Sciatic nerve (tissue), 2 donors: ENCODE measurements around the gene TNFRSF8. TPM values are rescaled to one million over a fixed set of nuclear protein-coding genes. Genes with fewer than 3 reads are reported as not detected.

Experiments used
- ATAC-seq: fragments of 200-7000 bp; cut with Tn5 transposase; one replicate; pipeline ENCODE4 v1.9.1; 2020; ENCODE audit warnings: mild to moderate bottlenecking, moderate library complexity
- DNase-seq: peaks from one replicate; pipeline ENCODE4 v3.0.0-alpha.2; 2020; ENCODE audit warnings: low spot score
- intact Hi-C: fragments of 100-400 bp; cut with DNase I; formaldehyde crosslinking; loops from one replicate; pipeline ENCODE4 v1.14.2; 2022
- total RNA-seq: library from RNA; stranded (reverse); fragmentation: NEBNext Ultra II Directional; extraction: Animal tissue kit (Norgen Biotek cat#: 25700); gene quantifications from one replicate; pipeline ENCODE4 v1.2.1, GENCODE V29; 2021
- donor health status: DM: no; HTN: no; CAD: no.
- donor health status: DM: no; HTN: no; CAD: no.

TNFRSF8 gene
- total RNA-seq, 1 donor from 2014 or later = 5.2 TPM

DNA sequence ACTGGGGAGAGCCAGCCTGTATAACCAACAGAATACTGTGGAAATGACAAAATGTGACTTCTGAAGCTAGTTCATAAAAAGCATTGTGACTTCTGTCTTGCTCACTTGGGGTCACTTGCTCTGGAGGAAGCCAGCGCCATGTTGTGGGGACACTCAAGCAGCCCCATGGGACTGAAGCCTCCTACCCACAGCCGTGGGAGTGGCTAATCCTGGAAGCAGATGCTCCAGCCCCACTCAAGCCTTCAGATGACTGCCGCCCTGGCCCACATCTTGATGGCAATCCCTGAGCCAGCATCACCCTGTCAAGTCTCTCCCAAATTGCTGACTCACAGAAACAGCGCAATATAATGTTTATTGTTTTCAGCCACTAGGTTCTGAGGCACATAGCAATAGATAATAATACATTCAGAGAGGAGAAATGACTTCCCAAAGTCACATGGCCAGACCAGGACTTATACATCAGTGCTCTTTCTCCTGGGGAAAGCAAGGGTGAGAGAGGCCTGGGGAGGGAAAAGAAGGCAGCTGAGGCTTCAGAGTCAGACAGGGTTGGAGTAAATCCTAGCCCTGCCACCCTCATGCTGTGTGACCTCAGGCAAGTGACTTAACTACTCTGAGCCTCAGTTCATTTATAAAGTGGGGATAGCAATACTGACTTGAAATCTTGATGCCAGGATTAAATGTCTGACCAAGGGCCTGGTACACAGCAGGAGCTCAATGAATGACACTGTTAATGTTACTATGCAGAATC lies 5.0 kb upstream of the TNFRSF8 start:
- no peak for DNase-seq
- ATAC-seq = no peak
- intact Hi-C loops = no loop called here

DNA sequence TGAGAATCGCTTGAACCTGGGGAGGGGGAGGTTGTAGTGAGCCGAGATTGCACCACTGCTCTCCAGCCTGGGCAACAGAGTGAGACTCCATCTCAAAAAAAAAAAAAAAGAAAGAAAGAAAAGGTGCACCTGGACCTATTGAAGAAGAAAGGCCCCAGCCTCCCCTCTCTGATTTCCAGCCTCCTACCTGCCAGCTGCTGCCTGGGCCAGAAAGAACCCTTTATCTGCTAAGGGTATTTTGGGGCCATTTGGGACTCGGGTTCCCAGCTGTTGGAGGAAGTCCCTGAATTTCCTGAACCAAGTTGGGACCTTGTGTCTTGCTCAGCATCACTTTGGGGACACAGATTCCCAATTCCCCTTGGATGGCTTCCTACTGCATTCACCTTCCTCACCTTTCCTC lies 3.9 kb upstream of the TNFRSF8 start:
- intact Hi-C loops = no loop called here
- no peak for ATAC-seq
- no peak for DNase-seq

DNA sequence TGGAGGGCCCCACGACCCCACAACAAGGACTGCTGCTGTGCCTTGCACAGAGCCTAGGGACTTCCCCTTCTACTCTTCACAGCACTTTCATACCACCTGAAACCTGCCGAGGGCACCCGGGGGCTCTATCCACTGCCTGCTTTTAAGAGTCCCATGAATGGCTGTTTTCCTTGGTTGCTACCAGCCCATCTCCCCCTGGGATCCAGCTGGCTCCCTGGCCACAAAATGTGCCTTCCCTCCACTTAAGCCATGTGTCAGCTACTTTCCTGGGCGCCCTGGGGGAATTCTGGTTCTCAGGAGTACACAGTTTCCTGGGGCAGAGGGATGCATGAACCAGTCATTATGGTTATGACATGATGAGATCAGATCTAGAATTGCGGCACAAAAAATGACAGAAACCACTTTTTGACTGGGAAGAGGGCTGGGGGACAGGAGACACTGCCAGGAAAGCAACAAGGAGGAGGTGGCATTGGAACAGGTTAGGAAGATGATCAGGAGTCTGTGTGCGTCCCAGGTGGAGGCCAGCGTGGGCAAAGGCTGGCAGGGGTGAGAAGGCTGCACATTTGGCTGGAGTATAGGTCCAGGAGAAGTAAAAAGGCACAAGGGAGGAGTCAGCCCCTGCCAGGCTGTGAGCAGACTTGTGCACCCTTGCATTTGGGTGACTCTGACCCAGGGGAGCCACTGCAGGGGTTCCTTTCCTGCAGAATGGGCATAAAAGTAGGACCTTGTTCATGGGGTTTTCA lies 3.2 kb upstream of the TNFRSF8 start:
- DNase-seq (no peak), ATAC-seq (no peak)
- intact Hi-C loops = no loop called here

DNA sequence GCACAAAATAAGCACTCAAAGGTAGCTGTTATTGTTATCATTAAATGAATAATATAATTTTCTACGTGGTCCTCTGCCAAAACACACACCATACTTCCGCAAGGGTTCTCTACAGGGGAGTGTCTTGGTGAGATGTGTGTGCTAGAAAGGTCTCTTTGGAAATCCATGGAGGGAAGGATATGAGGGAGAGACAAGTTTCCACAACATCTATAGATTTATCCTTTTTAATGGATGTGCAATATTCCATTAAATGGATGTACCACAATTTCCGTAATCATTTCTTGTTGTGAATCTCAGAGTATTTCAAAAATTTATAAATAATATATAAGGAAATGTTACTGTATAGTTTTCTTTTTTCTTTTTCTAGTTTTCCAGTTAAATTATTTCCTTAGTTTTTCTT lies 2.6 kb upstream of the TNFRSF8 start:
- DNase-seq = no peak
- intact Hi-C loops = no loop called here
- ATAC-seq = no peak

DNA sequence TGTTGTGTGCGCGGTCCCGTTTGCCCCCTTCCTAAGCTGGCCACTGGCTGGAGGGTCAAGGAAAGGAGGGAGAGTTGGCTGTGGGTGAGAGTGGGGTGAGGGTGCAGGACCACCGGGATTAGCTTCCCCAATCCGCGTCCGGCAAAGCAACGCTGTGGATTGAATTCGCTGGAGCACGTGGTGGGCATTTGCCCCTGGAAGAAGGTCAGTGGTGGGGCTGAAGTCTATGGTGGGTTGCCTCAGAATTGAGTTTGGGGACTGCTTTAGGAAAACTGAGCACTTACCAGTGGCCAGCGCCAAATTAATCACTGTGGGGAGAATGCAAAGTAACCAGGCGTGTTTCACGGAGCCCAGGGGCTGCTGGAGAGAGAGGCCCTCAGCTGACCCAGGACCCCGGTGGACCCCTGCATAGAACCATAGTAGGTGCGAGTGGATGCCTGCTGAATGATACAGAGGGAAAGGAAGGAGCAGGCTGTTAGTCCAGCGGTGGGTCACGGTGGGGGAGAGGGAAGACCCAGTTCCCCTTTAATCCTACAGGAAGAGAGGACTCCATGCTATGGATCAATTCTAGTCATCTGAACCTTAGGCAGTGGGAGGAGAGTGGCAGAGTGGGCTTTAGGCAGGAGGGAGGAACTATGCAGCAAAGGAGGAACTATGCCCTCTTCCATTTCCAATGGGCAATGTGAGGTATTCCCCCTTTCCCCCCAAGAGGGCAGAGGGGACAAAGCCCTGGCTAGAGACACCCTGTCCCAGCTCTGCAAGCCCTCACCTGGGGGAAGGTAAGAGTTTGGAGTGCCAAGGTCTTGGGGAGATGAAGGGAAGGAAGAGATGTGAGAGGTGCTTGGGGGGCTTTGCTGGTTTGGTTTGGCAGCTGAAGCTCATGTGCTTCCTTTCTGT lies 1.2 kb downstream of the TNFRSF8 start:
- intact Hi-C loops = no loop called here
- ATAC-seq (no peak), DNase-seq (no peak)

DNA sequence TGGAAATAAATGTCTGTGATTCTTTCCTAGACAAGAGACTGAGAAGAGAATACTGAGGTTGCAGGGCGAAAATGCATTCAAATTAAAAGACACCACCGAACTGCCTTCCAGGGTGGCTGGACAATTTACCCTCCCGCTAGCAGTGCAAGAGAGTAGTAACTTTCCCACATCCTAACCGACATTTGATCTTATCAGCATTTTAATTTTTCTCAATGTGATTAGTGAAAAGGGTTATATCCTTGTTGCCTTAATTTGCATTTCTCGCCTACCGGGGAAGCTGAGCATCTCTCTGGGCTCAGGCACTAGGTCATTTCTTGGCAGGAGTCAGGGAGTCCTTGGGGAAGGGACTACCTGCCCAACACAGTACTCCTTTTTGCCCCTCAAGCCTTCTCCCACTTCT lies 2.8 kb downstream of the TNFRSF8 start:
- intact Hi-C loops = no loop called here
- DNase-seq (no peak), ATAC-seq (no peak)

DNA sequence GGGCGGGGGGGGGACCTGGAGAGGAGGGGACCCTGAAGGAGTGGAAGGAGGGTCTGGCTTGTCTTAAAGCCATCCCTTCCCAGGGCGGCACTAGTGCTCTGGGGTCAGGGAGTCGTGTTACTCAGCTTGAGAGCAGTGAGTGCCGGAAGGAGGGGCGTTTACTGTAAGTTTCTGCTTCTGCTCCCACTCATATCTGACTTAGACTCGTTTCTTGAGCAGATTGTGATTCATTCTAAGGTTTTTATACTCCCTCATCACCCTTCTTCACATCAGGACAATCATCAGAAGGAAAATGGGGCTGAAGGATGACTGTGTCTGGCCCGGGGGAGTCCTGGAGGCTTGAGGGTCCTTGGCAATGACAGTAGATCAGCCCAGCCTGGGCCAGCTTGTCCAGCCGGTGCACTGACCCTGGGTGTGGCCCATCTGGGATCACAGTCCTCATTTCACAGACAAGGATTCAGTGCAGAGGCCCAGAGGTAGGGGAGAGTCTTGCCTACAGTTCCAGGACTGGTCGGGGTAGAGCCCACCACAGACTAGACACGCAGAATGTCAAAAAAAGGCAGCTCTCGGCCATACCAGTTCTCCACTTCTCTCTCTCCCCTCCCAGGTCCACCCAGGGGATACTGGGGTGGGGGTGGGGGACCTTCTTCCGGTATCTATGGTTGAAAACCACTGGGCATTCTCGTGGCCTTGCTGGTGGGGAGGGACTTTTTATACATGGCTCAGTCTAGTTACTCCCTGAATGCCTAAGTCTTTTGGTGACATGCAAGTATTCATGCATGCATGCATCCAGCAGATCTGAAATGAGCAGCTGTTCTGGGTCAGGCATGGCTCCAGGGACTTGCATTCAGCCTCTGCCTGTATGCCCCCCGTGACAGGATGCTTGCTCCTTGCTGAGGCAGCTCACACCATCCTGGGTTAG lies 5.1 kb downstream of the TNFRSF8 start:
- DNase-seq = no peak
- ATAC-seq = peak; percentile 17

DNA sequence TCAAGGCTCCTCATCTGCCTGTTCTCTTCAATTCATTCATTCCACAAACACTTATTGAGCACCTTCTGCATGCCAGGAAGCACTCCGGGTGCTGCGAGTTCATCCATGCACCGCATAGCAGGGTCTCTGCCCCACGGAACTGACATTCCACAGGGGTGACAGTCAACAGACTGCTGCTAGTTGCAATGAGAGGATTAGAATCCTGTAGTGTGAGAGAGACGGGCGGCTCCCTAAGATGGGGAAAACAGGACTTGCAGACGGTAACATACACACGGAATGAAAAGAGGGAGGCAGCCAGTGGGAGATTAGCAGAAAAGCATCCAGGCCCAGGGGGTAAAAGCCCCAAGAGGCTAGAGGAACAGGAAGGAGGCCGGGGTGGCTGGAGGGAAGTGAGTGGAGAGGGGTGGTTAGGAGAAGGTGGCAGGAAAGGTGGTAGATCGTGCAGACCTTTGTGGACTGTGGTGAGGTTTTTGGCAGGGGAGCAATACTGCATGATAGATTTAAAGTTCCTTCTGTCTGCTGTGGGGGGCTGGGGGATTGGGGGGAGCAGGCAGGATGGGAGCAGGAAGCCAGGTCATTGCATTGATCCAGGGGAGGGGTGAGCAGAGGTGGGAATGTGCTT lies 6.6 kb downstream of the TNFRSF8 start:
- ATAC-seq (no peak), DNase-seq (no peak)
- intact Hi-C loops = no loop called here

More for the DNA sequence above, 5.1 kb downstream of the TNFRSF8 start:
- intact Hi-C loops = no loop called here

DNA sequence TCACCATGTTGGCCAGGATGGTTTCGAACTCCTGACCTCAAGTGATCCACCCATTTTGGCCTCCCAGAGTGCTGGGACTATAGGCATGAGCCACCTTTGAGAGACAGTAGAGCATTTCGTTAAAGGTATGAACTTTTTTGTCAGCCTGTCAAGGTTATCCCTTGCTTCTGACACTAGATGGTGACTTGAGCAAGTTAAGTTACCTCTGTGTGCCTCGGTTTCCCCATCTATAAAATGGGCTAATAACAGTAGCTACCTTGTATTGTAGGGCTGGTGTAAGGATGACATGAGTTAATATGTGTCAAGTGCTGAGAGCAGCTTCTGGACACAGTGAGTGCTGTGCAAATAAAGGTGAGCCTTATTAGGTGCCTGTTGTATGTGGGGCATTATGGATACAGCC lies 8.8 kb downstream of the TNFRSF8 start:
- intact Hi-C loops = no loop called here
- no peak for ATAC-seq

DNA sequence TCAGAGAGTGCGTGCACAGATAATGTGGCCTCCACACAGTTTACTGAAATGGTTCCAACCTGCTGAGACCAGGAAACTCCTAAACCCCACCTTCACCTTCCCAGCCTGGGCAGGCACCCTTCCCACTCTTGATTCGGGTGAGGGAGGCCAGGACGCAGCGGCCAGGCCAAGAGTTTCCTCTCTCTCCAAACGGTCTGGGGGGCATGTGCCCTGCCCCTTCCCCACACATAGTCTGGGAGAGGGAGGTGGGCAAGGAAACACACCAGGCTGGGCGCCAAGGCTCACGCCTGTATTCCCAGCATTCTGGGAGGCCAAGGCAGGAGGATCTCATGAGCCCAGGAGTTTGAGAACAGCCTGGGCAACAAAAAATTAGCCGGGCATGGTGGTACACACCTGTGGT lies 9.6 kb downstream of the TNFRSF8 start:
- intact Hi-C loops = no loop called here
- ATAC-seq (no peak), DNase-seq (no peak)

More for the DNA sequence above, 8.8 kb downstream of the TNFRSF8 start:
- no peak for DNase-seq

DNA sequence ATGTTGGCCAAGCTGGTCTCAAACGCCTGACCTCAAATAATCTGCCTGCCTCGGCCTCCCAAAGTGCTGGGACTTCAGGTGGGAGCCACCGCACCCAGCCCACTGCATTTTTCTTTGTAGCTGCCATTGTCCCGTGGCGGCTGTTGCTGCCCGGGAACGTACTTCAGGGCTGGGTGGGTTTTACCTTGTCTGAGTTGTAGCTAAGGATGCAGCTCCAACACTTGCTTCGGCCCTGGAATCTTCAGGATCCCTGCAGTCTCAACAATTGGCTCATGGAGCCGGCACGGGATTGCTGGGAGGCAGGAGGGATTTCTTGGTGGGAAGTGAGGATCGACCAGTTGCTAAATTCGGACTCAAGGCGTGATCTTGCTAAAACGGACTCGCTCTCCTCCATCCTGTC lies 10.7 kb downstream of the TNFRSF8 start:
- DNase-seq (no peak), ATAC-seq (no peak)
- intact Hi-C loops = no loop called here

DNA sequence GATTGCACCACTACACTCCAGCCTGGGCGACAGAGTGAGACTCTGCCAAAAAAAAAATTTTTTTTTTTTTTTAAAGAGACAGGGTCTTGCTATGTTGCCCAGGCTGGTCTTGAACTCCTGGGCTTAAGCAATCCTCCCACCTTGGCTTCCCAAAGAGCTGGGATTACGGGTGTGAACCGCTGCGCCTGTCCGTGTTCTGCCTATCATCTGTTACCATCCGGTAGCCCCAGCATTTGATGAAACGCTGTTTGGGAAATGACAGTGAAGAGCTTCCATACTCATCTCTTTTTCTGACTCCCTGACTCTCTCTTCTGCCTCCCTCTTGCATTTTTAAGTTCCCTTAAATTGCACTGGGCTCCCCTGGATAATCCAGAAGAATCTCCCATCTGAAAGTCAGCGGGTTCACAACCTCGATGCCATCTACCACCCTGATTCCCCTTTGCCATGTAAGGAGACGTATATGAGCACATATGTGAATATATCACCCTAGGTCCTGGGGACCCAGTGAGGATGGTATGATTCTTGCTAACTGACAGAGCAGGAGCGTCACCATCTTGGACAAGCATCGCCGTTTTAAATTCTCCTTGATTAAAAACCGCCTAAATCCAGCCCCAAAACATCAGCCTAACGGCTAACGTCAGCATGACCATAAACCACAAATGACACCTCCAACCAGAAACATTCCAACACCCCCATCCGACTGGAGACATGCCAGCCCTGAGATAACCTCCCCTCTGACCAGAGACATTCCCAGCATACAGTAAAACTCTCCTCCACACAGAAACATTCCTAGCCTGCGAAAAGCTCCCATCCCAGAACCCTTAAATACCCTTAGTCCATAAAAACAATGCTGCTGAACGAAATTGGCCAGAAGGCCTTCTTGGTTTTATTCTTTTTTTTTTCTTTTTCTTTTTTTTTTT lies 12.4 kb downstream of the TNFRSF8 start:
- intact Hi-C loops = no loop called here
- peak; percentile 60 for ATAC-seq
- no peak for DNase-seq

DNA sequence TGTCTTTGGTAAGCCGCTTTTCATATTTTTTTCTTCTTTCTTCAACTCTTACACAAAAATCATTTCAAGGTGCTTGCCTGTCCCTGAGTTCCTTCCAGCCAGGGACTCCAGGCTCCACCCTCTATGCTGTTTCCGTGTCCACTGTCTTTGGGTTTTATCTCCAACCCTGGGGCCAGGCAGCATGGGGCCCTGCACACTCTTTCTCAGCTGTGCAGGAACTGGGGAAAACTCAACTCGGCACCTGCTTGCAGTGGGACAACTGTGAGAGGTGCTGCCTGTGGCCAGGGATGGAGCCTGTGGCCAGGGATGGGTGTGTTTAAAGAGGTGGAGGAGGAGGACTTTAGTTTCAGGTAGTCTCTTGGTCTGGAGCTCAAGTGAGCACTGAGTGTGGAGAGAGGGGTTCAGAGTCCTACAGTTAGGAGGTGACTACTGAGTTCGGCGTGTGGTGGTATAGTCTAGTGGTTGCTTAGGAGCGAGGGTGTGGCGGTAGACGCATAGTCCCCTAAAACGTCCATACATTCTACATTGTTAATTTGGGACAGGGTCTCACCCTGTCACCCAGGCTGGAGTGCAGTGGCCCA lies 13.4 kb downstream of the TNFRSF8 start:
- ATAC-seq (no peak), DNase-seq (no peak)
- intact Hi-C loops = no loop called here

DNA sequence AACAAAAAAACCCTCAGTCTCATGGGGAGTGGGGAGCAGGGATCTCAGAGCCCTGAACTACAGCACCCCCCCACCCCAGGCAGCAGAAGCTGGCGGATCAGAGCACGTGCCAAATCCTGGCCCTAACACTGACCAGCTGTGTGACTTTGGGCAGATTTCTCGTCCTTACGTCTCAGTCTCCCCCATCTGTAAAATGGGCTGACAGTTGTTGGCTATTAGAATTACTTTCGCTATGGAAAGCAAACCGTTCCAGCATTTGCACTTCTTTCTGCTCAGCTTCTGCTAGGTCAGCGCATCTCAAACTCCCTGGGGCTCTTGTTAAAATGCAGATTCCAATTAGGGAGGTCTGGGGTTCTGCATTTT lies 15.5 kb downstream of the TNFRSF8 start:
- intact Hi-C loops = no loop called here
- DNase-seq (no peak), ATAC-seq (no peak)

DNA sequence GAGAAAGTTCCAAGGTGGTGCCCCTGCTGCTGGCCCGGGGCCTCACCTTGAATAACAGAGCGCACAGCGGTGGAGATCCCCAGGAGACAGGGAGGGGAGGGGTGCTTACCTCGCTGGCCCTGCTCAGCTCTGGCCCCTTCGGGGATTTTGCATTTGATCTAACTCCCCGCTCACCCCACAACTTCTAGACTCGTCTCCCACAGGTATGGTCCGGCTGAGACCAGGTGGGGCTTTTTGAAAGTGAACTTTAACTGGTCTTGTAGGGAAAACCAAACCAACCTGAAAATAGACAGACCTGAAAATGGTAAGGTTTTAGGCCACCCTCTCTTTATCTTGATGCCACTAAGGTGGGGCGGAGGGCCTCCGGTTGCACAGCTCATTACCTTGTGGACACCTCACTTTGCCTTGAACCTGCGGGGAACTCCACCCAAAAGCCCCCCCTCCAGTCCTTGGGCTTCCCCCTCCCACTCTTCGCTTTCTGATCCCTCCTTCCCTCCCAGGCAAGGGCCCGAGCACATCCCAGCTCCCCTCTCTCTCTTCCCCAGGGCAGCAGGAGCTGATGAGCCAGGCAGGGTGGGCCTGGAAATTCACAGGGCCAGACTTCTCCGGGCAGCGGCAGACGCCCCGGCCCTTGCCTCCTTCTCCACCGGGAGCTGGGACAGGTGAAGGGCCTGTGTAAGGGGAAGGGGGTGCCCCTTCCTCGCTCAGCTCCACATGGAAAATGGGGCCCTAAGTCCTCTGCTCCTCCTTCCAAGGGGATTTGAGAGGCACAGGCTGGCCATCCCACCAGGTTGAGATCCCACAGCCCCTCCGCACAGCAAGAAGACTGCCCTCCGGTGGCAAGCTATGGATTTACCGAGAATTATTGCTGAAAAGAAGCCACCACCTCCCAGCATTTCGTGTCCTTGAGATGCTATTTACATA lies 16.1 kb downstream of the TNFRSF8 start:
- intact Hi-C loops = no loop called here
- peak; percentile 42 for ATAC-seq
- no peak for DNase-seq

DNA sequence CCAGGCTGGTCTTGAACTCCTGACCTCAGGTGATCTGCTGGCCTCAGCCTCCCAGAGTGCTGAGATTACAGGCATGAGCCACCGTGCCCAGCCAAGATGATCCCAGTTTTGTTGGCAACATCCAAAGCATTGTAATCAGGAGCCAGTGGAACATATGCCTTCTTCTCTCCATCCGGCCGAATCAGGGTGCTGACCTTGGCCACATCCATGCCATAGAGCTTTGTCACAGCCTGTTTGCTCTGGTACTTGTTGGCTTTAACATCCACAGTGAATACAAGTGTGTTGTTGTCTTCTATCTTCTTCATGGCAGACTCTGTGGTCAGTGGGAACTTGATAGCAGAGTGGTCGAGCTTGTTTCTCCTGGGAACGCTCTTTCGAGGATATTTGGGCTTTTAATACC lies 17.1 kb downstream of the TNFRSF8 start:
- no peak for ATAC-seq
- intact Hi-C loops = no loop called here
- no peak for DNase-seq
